C4-2B (cell line): ENCODE measurements around the gene ALX4.

Experiments used
- ZFX ChIP-seq: fragments of 450-650 bp; IDR thresholded peaks from 2 replicates; pipeline ENCODE4 v1.6.1; 2017
- TF ChIP-seq, protein P1 (sequence below): fragments of 450-650 bp; conservative IDR thresholded peaks from 2 replicates; pipeline ENCODE4 v1.5.1; 2017; ENCODE audit warnings: mild to moderate bottlenecking

DNA sequence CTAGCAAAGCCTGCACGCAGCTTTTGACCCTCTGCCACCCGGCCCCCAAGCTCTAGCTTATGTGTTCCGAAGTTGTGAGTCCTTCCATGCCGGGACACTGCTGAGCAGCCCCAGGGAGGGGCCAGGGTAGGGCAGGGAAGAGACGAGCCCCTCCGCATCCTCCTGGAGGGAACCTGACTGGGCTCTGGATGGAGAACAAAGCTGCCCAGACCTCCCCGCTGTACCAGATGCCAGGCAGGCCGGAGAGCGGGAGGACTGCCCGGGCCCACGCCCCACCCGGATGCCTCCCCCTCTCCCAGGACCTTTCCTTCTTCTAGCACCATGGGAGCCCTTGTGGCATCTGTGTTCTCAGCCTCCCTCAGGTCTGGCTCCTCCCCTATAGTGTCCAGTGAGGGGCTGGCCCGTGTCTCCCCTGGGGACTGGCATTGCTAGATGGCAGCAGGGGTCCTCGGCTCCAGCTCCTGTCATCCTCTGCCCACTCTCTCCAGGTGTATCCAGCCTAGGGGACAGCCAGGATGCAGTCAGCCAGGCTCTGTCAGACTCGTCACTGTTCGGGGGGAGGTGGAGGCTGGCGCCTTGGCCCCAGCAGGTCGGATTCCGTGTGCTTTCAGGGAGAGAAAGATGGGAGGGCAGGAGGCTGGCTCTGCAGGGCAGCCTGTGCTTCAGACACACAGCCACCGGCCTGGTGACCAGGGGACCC is 46.1 kb downstream of the ALX4 start:
- TF ChIP-seq, protein P1, sequence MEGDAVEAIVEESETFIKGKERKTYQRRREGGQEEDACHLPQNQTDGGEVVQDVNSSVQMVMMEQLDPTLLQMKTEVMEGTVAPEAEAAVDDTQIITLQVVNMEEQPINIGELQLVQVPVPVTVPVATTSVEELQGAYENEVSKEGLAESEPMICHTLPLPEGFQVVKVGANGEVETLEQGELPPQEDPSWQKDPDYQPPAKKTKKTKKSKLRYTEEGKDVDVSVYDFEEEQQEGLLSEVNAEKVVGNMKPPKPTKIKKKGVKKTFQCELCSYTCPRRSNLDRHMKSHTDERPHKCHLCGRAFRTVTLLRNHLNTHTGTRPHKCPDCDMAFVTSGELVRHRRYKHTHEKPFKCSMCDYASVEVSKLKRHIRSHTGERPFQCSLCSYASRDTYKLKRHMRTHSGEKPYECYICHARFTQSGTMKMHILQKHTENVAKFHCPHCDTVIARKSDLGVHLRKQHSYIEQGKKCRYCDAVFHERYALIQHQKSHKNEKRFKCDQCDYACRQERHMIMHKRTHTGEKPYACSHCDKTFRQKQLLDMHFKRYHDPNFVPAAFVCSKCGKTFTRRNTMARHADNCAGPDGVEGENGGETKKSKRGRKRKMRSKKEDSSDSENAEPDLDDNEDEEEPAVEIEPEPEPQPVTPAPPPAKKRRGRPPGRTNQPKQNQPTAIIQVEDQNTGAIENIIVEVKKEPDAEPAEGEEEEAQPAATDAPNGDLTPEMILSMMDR, result no peak
- TF ChIP-seq ZFX, result no peak
